ENCODE results near the gene SLC27A5. TPM values are rescaled to one million over a fixed set of nuclear protein-coding genes. Genes with fewer than 3 reads are reported as not detected.

SLC27A5 gene
- total and polyA plus RNA-seq, 9 of the 15 experiments (the other 6 are each of a cell fraction or from before 2014, with no cell fraction given): 42.2 to 318 (median 64.7) TPM

- no peak for TF ChIP-seq FOXP4 (CRISPR knock-in tag; IDR thresholded peaks at IDR 0.05; ENCODE audit: borderline replicate concordance)
- no peak for TF ChIP-seq TRIM24 (IDR thresholded peaks at IDR 0.05)
- TF ChIP-seq ZBTB5 (IDR thresholded peaks at IDR 0.05): no peak
- TF ChIP-seq CHD2 (IDR thresholded peaks at IDR 0.05; ENCODE audit: low read depth, low read length): no peak; the same call in 1 of the 2 replicates
- TF ChIP-seq ESRRA (IDR thresholded peaks at IDR 0.05; ENCODE audit: borderline replicate concordance, low read depth): 0 out of 2 replicates have a peak, but pooled peaks have one; percentile 12
- TF ChIP-seq ZFPM2 (CRISPR knock-in tag; IDR thresholded peaks at IDR 0.05): no peak
- no peak for TF ChIP-seq ZNF140 (CRISPR knock-in tag; IDR thresholded peaks at IDR 0.05)
- TF ChIP-seq ZNF407 (IDR thresholded peaks at IDR 0.05; ENCODE audit: low read depth): peak; percentile 81; the same call in 1 of the 2 replicates
- no peak for TF ChIP-seq ZBTB11 (CRISPR knock-in tag; IDR thresholded peaks at IDR 0.05)
- TF ChIP-seq ZNF232 (CRISPR knock-in tag; IDR thresholded peaks at IDR 0.05): no peak
Observed at GRCh38 chr19:58558623-58559274, 47.0 kb upstream of the SLC27A5 start (continued).

Data from K562 (cell line).